Mesenchymal stem cell (in vitro differentiated cells and primary cell): ENCODE results near the gene PHF20.

ENCODE experiments used
- DNase-seq: peaks from one replicate; pipeline ENCODE4 v3.0.0-alpha.2; 2013
- H2AFZ ChIP-seq: one replicate; pipeline ENCODE4 v1.6.1; 2013; ENCODE audit warnings: low read depth, mild to moderate bottlenecking, control low read depth, inconsistent platforms, low read length, moderate library complexity
- H2AK5ac ChIP-seq: 2 replicates; pipeline ENCODE4 v1.6.1; 2013; ENCODE audit warnings: low read length, moderate library complexity, mild to moderate bottlenecking, inconsistent platforms; ENCODE audit not compliant: severe bottlenecking
- H2BK120ac ChIP-seq: one replicate; pipeline ENCODE4 v1.6.1; 2013; ENCODE audit warnings: low read depth, mild to moderate bottlenecking, inconsistent platforms, low read length, moderate library complexity
- H2BK12ac ChIP-seq, 2 experiments: one replicate each; pipeline ENCODE4 v1.6.1; 2013; ENCODE audit warnings: inconsistent platforms in 2 of 2, low read length in 2 of 2, mild to moderate bottlenecking in 2 of 2, moderate library complexity in 2 of 2, control low read depth in 1 of 2
- H2BK15ac ChIP-seq: one replicate; pipeline ENCODE4 v1.6.1; 2013; ENCODE audit warnings: mild to moderate bottlenecking, low read depth, inconsistent platforms; ENCODE audit not compliant: poor library complexity, severe bottlenecking
- H2BK5ac ChIP-seq: 2 replicates; pipeline ENCODE4 v1.6.1; 2013; ENCODE audit warnings: low read depth, mild to moderate bottlenecking, low read length, control low read depth, inconsistent platforms; ENCODE audit not compliant: poor library complexity, severe bottlenecking
- H3K14ac ChIP-seq, 2 experiments: one replicate each; pipeline ENCODE4 v1.6.1; 2013; ENCODE audit warnings: inconsistent platforms in 2 of 2, low read length in 2 of 2, control low read depth in 1 of 2, mild to moderate bottlenecking in 1 of 2, moderate library complexity in 1 of 2
- H3K18ac ChIP-seq, 2 experiments: one replicate each; pipeline ENCODE4 v1.6.1; 2013; ENCODE audit warnings: inconsistent platforms in 2 of 2, low read length in 2 of 2, control low read depth in 1 of 2, low read depth in 1 of 2, mild to moderate bottlenecking in 1 of 2
- H3K23ac ChIP-seq, 2 experiments: one replicate each; pipeline ENCODE4 v1.6.1; 2013; ENCODE audit warnings: inconsistent platforms in 2 of 2, low read length in 2 of 2, mild to moderate bottlenecking in 2 of 2, moderate library complexity in 2 of 2, control low read depth in 1 of 2
- H3K27ac ChIP-seq: 2 replicates; pipeline ENCODE4 v1.5.1; 2013; ENCODE audit warnings: mild to moderate bottlenecking, moderate library complexity, low read length, control low read depth, inconsistent platforms; ENCODE audit not compliant: poor library complexity, severe bottlenecking
- H3K27me3 ChIP-seq, 2 experiments: 2 replicates each; pipeline versions ENCODE4 v1.6.1 to v1.7.0; 2013; ENCODE audit warnings: low read length in 2 of 2, mild to moderate bottlenecking in 2 of 2, moderate library complexity in 2 of 2, control low read depth in 1 of 2, inconsistent platforms in 1 of 2; ENCODE audit not compliant: control insufficient read depth in 1 of 2, insufficient read depth in 1 of 2
- H3K36me3 ChIP-seq, 2 experiments: 2 replicates each; pipeline versions ENCODE4 v1.6.1 to v1.7.0; 2013; ENCODE audit warnings: low read length in 2 of 2, control low read depth in 1 of 2, inconsistent platforms in 1 of 2, low read depth in 1 of 2, mild to moderate bottlenecking in 1 of 2; ENCODE audit not compliant: insufficient read depth in 2 of 2, control insufficient read depth in 1 of 2
- H3K4ac ChIP-seq, 2 experiments: one replicate each; pipeline ENCODE4 v1.6.1; 2013; ENCODE audit warnings: inconsistent platforms in 2 of 2, low read length in 2 of 2, mild to moderate bottlenecking in 2 of 2, moderate library complexity in 2 of 2, control low read depth in 1 of 2, low read depth in 1 of 2
- H3K4me1 ChIP-seq: 2 replicates; pipeline ENCODE4 v1.6.1; 2013; ENCODE audit warnings: low read depth, low read length, control low read depth; ENCODE audit not compliant: control insufficient read depth, insufficient read depth
- H3K4me2 ChIP-seq: 2 replicates; pipeline ENCODE4 v1.6.1; 2013; ENCODE audit warnings: low read length, mild to moderate bottlenecking, inconsistent platforms; ENCODE audit not compliant: poor library complexity, severe bottlenecking
- H3K4me3 ChIP-seq, 2 experiments: 2 replicates each; pipeline versions ENCODE4 v1.5.1 to v1.7.0; 2013; ENCODE audit warnings: low read length in 2 of 2, mild to moderate bottlenecking in 2 of 2, control low read depth in 1 of 2, low read depth in 1 of 2; ENCODE audit not compliant: insufficient read depth in 1 of 2
- H3K79me1 ChIP-seq: replicated peaks from 2 replicates; pipeline ENCODE4 v1.6.1; 2013; ENCODE audit warnings: mild to moderate bottlenecking, control low read depth, low read length, inconsistent platforms; ENCODE audit not compliant: poor library complexity, severe bottlenecking
- H3K9ac ChIP-seq: 2 replicates; pipeline ENCODE4 v1.7.0; 2013; ENCODE audit warnings: mild to moderate bottlenecking, low read length, moderate library complexity
- H3K9me3 ChIP-seq: 2 replicates; pipeline ENCODE4 v1.7.0; 2013; ENCODE audit warnings: mild to moderate bottlenecking, low read length; ENCODE audit not compliant: control insufficient read depth
- H4K8ac ChIP-seq: one replicate; pipeline ENCODE4 v1.6.1; 2013; ENCODE audit warnings: inconsistent platforms, mild to moderate bottlenecking, low read length, moderate library complexity
- H4K91ac ChIP-seq: one replicate; pipeline ENCODE4 v1.6.1; 2013; ENCODE audit warnings: mild to moderate bottlenecking, low read length, inconsistent platforms
- WGBS: methylation state at CpG from one replicate; pipeline ENCODE4 v1.1.7; 2013; ENCODE audit warnings: mixed read lengths; 5-methylcytosine and 5-hydroxymethylcytosine counted together

PHF20 gene

DNA sequence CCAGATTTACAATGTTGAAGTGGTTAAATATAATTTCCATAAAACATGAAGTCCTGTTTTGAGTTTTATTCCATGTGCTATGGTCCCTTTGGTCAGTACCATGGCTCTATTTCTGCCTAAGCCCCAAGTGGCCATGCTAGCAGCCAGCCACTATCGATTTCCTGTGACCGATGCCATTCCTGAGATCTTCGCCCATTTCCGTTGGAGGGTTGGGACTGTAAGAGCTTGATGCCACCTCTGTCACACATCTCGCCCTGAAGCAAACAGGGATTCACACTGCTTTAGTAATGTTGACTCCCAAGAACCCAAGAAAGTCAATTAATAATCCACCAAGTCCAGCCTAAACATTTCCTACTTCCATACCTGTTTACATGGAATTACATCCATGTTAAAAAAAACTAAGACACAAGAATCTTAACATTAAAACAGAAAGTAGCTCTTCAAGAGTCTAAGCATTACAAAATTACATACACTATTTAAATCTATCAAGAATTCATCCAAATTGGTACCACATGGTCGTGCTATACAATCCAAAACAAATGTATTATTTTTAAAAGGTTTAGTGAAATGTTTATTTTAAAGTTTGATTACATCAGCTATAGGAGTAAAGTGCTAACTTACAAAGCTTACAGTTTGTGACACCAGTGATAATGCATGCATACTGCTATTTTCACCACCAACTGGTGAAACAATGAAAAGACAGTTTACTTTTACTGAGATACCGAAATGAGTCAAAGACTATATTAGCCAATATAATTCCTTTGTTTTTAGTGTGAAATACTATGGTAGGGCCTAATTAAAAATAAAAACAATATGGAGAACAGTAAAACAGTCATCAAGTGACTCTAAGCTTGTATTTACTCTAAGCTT is 32.3 kb upstream of the PHF20 start:
- Histone ChIP-seq H3K9me3 (no peaks in the 10 kb centered on the region), H3K18ac (no peak overlapping the region), H3K14ac (no peak overlapping the region), H3K27ac (no peak overlapping the region), H2AK5ac (no peak overlapping the region), H2AFZ (no peak overlapping the region), H2BK5ac (no peak overlapping the region), H4K8ac (no peak overlapping the region), H3K36me3 (peaks cover 21 to 60% of the 10 kb centered on the region in 2 experiments), H2BK120ac (no peak overlapping the region), H3K4me3 (peak overlapping the region in 1 of 2 experiments; percentile 86), H4K91ac (no peak overlapping the region), H3K4me1 (peaks cover 9% of the 10 kb centered on the region), H3K9ac (peak overlapping the region; percentile 100), H3K23ac (no peak overlapping the region), H2BK12ac (no peak overlapping the region), H2BK15ac (no peak overlapping the region), H3K4ac (no peak overlapping the region), H3K27me3 (no peaks in the 10 kb centered on the region), H3K79me1 (no peaks in the 10 kb centered on the region), H3K4me2 (no peak overlapping the region)
- peak; percentile 67 for DNase-seq
- 95% methylated on average over 5 of the region's 7 CpGs for WGBS

DNA sequence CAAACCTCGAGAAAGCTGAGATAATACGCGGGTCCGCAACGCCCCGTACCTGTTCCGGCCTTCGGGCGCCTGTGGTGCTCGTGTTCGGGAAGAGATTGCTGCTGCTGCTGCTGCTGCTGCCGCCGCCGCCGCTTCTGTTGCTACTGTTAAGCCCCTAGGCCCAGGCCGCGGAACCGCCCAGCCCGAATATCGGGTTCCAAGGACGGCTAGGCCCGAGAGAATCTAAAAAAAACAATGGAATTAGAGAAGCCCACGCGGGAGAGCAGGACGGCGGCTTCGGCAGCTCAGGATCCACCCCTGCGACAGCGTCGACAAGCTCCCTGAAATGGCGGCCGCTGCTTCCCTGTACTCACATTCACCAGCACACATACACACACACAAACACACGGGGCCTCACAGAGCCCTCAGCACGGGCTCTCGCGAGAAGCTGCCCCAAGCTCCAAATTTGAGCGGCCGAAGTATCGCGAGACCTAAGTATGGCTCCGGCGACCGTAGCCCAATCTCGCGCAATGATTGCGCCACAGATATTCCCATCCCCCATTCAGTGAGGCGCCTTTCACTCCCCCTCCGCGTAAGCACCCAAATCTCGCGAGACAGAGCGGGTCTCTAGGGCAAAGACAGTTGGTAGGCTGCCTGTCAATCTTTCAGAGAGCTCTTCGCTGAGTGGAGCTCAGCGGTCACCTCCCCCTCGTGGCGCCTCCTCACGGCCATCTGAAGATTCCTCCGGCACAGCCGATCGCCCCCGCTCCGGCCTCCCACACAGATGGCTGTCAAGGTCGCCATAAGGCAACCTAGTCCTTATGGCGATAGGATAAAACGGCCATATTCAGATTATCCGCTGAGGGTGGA is 29.7 kb upstream of the PHF20 start, which contains the start of gene RBM39:
Gene RBM39, minus strand, starts transcription at position 369 of the 849 bp plus-strand sequence. CDS start 1,386 bp downstream, outside the sequence.
- H2BK15ac ChIP-seq: peak within 1 kb of the TSS; percentile 98
- no peaks in the 10 kb centered on the region for H3K27me3 ChIP-seq
- peak within 1 kb of the TSS; percentile 99 for H2BK120ac ChIP-seq
- DNase-seq: peak; percentile 100
- peak within 1 kb of the TSS; percentile 98 for H4K8ac ChIP-seq
- H3K23ac ChIP-seq: peak within 1 kb of the TSS; percentile 57 to 80
- H2BK5ac ChIP-seq: peak within 1 kb of the TSS; percentile 97
- H3K9ac ChIP-seq: peak within 1 kb of the TSS; percentile 100
- peak within 1 kb of the TSS; percentile 98 for H4K91ac ChIP-seq
- H3K36me3 ChIP-seq: peaks cover 14 to 35% of the 10 kb centered on the region in 2 experiments
- peak within 1 kb of the TSS in 1 of 2 experiments; percentile 18 for H2BK12ac ChIP-seq
- H3K4me3 ChIP-seq: peak within 1 kb of the TSS; percentile 75 to 88
- peak within 1 kb of the TSS; percentile 99 for H3K27ac ChIP-seq
- H2AK5ac ChIP-seq: peak within 1 kb of the TSS; percentile 98
- peaks cover 7% of the 10 kb centered on the region for H3K4me1 ChIP-seq
- no peaks in the 10 kb centered on the region for H3K9me3 ChIP-seq
- under 1% methylated on average over 66 of the region's 66 CpGs for WGBS
- H3K14ac ChIP-seq: peak within 1 kb of the TSS; percentile 83 to 99
- peak within 1 kb of the TSS; percentile 77 for H3K4me2 ChIP-seq
- H3K79me1 ChIP-seq: no peaks in the 10 kb centered on the region
- H3K18ac ChIP-seq: peak within 1 kb of the TSS; percentile 97 to 100
- H3K4ac ChIP-seq: peak within 1 kb of the TSS; percentile 100
- H2AFZ ChIP-seq: no peak within 1 kb of the TSS

DNA sequence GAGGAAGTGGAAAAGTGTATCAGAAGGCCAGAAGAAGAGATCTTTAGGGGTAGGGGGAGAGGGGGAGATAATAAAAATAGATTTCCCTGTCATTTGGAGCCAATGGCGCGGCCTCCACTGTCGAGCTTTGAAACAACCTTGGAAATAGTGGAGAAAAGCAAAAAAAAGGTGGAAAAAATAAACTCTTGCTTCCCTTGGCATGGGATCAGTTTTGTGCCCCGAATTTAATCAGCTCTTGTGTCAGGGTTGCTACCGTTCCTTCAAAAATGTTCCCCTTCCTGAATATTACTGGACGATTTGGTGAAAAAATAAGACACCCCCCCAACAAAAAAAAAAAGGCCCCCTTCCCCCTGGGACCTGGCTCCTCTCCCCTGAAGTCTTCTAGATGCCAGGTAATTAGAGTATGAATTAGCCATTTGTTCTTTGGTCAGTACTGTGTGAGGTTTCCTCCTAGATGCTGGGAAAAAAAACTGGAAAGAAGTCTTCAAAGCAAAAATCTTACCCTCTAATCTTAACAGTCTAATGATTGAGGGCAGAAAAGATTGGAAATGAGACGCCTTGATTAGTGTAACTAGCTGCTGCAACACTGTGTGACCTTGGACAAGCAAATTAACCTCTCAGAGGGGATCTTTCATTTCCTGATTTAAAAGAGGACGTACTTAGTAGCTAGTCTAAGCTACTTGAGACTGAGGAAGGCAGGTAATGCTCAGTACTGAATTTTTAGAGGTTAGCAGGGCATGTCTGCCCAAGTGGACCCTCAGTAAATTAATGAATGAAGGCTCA is 28.9 kb upstream of the PHF20 start:
- Histone ChIP-seq H3K9me3 (no peaks in the 10 kb centered on the region), H2AFZ (no peak overlapping the region), H3K27me3 (no peaks in the 10 kb centered on the region), H3K27ac (peak overlapping the region; percentile 94), H2AK5ac (peak overlapping the region; percentile 50), H3K4me3 (peak overlapping the region; percentile 37 to 88), H4K91ac (no peak overlapping the region), H3K9ac (peak overlapping the region; percentile 100), H3K79me1 (no peaks in the 10 kb centered on the region), H3K23ac (no peak overlapping the region), H2BK5ac (peak overlapping the region; percentile 90), H2BK15ac (no peak overlapping the region), H3K36me3 (peaks cover 6 to 29% of the 10 kb centered on the region in 2 experiments), H3K4me2 (peak overlapping the region; percentile 77), H3K18ac (peak overlapping the region; percentile 82 to 91), H4K8ac (peak overlapping the region; percentile 63), H3K4ac (peak overlapping the region; percentile 54 to 94), H2BK120ac (peak overlapping the region; percentile 93), H2BK12ac (no peak overlapping the region), H3K14ac (peak overlapping the region in 1 of 2 experiments; percentile 58), H3K4me1 (peaks cover 6% of the 10 kb centered on the region)
- WGBS: 2% methylated on average over 7 of the region's 8 CpGs
- DNase-seq: peak; percentile 51
